HepG2 (cell line): ENCODE data around the gene PHTF2.

Experiments
- BCL6 ChIP-seq: IDR thresholded peaks from 2 replicates; pipeline ENCODE4 v1.6.1; 2016; ENCODE audit warnings: missing genetic modification reagents, missing compliant biosample characterization
- POLR2A ChIP-seq, 2 experiments: IDR thresholded peaks; 2 replicates each; pipeline ENCODE4 v1.6.1; 2011; ENCODE audit warnings: low read depth in 2 of 2, low read length in 2 of 2, mild to moderate bottlenecking in 1 of 2, moderate library complexity in 1 of 2; ENCODE audit not compliant: insufficient read depth in 1 of 2
- TF ChIP-seq, protein P1 (sequence below): sonication (generic); formaldehyde crosslinking; IDR thresholded peaks from 2 replicates; pipeline ENCODE4 v1.5.0; 2020; ENCODE audit warnings: mild to moderate bottlenecking, missing genetic modification reagents, moderate library complexity
- TF ChIP-seq, protein P2 (sequence below): IDR thresholded peaks from 2 replicates; pipeline ENCODE4 v1.6.1; 2016; ENCODE audit warnings: low read depth, missing genetic modification reagents, missing compliant biosample characterization
- TF ChIP-seq, protein P3 (sequence below): sonication (generic); formaldehyde crosslinking; IDR thresholded peaks from 2 replicates; pipeline ENCODE4 v1.8.1; 2023; ENCODE audit warnings: mild to moderate bottlenecking, missing genetic modification reagents, borderline replicate concordance

DNA sequence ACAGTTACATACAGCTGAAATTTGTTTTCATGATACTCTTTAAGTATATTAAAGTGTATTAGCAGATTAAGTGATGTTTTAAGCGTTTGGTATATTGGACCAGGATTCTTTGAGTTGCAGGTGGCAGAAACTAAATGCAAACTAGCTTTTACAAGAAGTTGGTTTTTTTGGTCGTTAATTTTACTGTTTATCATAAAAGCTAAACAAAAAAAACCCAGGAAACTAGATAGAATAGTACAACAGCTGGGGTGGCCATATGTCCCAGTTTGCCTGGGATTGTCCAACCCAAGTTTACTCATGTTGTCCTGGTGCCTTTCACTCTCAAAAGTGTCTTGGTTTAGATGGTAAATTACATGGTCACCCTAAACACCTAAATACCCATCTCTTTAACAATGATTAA is 108.7 kb downstream of the PHTF2 start:
- no peak for TF ChIP-seq POLR2A (IDR thresholded peaks at IDR 0.05; ENCODE audit: insufficient read depth in 1 of 2, low read depth in 2 of 2, low read length in 2 of 2)
- TF ChIP-seq, protein P1, sequence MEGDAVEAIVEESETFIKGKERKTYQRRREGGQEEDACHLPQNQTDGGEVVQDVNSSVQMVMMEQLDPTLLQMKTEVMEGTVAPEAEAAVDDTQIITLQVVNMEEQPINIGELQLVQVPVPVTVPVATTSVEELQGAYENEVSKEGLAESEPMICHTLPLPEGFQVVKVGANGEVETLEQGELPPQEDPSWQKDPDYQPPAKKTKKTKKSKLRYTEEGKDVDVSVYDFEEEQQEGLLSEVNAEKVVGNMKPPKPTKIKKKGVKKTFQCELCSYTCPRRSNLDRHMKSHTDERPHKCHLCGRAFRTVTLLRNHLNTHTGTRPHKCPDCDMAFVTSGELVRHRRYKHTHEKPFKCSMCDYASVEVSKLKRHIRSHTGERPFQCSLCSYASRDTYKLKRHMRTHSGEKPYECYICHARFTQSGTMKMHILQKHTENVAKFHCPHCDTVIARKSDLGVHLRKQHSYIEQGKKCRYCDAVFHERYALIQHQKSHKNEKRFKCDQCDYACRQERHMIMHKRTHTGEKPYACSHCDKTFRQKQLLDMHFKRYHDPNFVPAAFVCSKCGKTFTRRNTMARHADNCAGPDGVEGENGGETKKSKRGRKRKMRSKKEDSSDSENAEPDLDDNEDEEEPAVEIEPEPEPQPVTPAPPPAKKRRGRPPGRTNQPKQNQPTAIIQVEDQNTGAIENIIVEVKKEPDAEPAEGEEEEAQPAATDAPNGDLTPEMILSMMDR (CRISPR knock-in tag) = no peak
- TF ChIP-seq BCL6 (CRISPR knock-in tag) = no peak
- TF ChIP-seq, protein P2, sequence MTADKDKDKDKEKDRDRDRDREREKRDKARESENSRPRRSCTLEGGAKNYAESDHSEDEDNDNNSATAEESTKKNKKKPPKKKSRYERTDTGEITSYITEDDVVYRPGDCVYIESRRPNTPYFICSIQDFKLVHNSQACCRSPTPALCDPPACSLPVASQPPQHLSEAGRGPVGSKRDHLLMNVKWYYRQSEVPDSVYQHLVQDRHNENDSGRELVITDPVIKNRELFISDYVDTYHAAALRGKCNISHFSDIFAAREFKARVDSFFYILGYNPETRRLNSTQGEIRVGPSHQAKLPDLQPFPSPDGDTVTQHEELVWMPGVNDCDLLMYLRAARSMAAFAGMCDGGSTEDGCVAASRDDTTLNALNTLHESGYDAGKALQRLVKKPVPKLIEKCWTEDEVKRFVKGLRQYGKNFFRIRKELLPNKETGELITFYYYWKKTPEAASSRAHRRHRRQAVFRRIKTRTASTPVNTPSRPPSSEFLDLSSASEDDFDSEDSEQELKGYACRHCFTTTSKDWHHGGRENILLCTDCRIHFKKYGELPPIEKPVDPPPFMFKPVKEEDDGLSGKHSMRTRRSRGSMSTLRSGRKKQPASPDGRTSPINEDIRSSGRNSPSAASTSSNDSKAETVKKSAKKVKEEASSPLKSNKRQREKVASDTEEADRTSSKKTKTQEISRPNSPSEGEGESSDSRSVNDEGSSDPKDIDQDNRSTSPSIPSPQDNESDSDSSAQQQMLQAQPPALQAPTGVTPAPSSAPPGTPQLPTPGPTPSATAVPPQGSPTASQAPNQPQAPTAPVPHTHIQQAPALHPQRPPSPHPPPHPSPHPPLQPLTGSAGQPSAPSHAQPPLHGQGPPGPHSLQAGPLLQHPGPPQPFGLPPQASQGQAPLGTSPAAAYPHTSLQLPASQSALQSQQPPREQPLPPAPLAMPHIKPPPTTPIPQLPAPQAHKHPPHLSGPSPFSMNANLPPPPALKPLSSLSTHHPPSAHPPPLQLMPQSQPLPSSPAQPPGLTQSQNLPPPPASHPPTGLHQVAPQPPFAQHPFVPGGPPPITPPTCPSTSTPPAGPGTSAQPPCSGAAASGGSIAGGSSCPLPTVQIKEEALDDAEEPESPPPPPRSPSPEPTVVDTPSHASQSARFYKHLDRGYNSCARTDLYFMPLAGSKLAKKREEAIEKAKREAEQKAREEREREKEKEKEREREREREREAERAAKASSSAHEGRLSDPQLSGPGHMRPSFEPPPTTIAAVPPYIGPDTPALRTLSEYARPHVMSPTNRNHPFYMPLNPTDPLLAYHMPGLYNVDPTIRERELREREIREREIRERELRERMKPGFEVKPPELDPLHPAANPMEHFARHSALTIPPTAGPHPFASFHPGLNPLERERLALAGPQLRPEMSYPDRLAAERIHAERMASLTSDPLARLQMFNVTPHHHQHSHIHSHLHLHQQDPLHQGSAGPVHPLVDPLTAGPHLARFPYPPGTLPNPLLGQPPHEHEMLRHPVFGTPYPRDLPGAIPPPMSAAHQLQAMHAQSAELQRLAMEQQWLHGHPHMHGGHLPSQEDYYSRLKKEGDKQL (CRISPR knock-in tag) = no peak
- TF ChIP-seq, protein P3, sequence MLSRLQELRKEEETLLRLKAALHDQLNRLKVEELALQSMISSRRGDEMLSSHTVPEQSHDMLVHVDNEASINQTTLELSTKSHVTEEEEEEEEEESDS (CRISPR knock-in tag) = no peak
